ENCODE measurements around the gene CDK5RAP3. TPM values are rescaled to one million over a fixed set of nuclear protein-coding genes. Genes with fewer than 3 reads are reported as not detected.
A peak's percentile ranks its signal among the peaks of the same experiment; 100 is the strongest.

The CDK5RAP3 gene
- total and polyA plus RNA-seq, 2 of the 13 experiments (the other 11 are each of a cell fraction or from before 2014, with no cell fraction given), result 128 to 154 TPM

DNA sequence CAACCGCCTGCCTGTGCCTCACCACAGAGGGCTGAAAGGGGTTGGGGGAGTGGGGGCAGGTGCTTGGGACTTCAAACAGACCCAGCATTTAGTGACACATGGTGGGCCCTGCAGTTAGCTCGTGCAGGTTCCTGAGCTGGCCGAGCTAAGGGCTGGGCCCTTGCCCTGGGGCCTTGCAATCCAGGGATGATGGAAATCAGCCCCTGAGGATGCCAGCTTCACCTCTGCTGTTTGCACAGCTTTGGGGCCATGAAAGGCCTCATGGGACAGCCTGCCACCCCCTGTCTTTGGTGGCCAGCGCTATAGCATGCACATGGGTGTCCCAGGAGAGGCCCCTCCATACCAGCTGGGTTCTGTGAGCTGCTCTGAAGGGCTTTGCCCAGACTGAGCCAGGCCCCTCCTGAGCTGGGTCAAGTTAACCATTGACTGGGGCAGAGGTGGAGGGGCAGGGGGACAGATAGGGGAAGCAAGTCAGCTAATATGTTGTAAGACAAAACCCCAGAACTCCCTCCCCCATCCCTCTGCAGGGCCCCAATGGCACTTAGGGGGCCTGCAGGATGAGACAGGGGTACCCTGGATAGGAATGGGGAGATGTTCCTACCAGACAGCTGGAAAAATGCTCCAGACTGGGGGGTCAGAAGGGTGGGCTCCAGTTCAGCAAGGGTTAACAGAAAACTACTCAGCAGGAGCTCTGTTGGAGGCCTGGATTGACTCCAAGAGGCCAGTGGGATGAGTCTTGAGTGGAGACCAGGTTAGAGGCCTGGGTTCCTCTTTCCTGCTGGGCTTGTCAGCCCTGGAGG is 13.9 kb upstream of the CDK5RAP3 start (continued):
- TF ChIP-seq, protein P1, sequence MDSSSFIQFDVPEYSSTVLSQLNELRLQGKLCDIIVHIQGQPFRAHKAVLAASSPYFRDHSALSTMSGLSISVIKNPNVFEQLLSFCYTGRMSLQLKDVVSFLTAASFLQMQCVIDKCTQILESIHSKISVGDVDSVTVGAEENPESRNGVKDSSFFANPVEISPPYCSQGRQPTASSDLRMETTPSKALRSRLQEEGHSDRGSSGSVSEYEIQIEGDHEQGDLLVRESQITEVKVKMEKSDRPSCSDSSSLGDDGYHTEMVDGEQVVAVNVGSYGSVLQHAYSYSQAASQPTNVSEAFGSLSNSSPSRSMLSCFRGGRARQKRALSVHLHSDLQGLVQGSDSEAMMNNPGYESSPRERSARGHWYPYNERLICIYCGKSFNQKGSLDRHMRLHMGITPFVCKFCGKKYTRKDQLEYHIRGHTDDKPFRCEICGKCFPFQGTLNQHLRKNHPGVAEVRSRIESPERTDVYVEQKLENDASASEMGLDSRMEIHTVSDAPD (CRISPR knock-in tag; IDR thresholded peaks at IDR 0.05), result no peak
- TF ChIP-seq SRSF1 (optimal IDR thresholded peaks at IDR 0.05; ENCODE audit: low read depth, low read length), result no peak
- TF ChIP-seq ZNF160 (CRISPR knock-in tag; IDR thresholded peaks at IDR 0.05), result no peak
- TF ChIP-seq HOXD1 (CRISPR knock-in tag; IDR thresholded peaks at IDR 0.05), result no peak
- TF ChIP-seq EP300 (IDR thresholded peaks at IDR 0.05; ENCODE audit: low read depth in 2 of 2, low read length in 2 of 2), result no peak
- TF ChIP-seq EP300 (CRISPR knock-in tag; IDR thresholded peaks at IDR 0.05; ENCODE audit: borderline replicate concordance), result no peak
- TF ChIP-seq HMG20B (CRISPR knock-in tag; conservative IDR thresholded peaks at IDR 0.05), result no peak; the same call in 1 of the 2 replicates
- no peak for TF ChIP-seq ZSCAN31 (CRISPR knock-in tag; IDR thresholded peaks at IDR 0.05; ENCODE audit: low read depth)
- TF ChIP-seq SRY (CRISPR knock-in tag; IDR thresholded peaks at IDR 0.05), result no peak
- TF ChIP-seq SRF (IDR thresholded peaks at IDR 0.05; ENCODE audit: low read depth, low read length), result no peak
- TF ChIP-seq MLLT10 (CRISPR knock-in tag; IDR thresholded peaks at IDR 0.05), result no peak
- TF ChIP-seq, protein P2, sequence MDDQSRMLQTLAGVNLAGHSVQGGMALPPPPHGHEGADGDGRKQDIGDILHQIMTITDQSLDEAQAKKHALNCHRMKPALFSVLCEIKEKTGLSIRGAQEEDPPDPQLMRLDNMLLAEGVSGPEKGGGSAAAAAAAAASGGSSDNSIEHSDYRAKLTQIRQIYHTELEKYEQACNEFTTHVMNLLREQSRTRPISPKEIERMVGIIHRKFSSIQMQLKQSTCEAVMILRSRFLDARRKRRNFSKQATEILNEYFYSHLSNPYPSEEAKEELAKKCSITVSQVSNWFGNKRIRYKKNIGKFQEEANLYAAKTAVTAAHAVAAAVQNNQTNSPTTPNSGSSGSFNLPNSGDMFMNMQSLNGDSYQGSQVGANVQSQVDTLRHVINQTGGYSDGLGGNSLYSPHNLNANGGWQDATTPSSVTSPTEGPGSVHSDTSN (CRISPR knock-in tag; IDR thresholded peaks at IDR 0.05; ENCODE audit: borderline replicate concordance), result no peak
- no peak for TF ChIP-seq GTF3A (CRISPR knock-in tag; conservative IDR thresholded peaks at IDR 0.05)
- no peak for TF ChIP-seq ZKSCAN1 (IDR thresholded peaks at IDR 0.05; ENCODE audit: low read length)
- no peak for TF ChIP-seq PHB2 (IDR thresholded peaks at IDR 0.05; ENCODE audit: partially characterized antibody)
- TF ChIP-seq ARNTL (CRISPR knock-in tag; IDR thresholded peaks at IDR 0.05), result no peak
- TF ChIP-seq, protein P3, sequence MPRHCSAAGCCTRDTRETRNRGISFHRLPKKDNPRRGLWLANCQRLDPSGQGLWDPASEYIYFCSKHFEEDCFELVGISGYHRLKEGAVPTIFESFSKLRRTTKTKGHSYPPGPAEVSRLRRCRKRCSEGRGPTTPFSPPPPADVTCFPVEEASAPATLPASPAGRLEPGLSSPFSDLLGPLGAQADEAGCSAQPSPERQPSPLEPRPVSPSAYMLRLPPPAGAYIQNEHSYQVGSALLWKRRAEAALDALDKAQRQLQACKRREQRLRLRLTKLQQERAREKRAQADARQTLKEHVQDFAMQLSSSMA (CRISPR knock-in tag; IDR thresholded peaks at IDR 0.05), result peak; percentile 67; the same call in 1 of the 2 replicates
- TF ChIP-seq NFE2L2 (IDR thresholded peaks at IDR 0.05; ENCODE audit: low read length), result no peak
- TF ChIP-seq ZNF772 (CRISPR knock-in tag; IDR thresholded peaks at IDR 0.05), result no peak; the same call in 1 of the 2 replicates
- TF ChIP-seq, protein P4, sequence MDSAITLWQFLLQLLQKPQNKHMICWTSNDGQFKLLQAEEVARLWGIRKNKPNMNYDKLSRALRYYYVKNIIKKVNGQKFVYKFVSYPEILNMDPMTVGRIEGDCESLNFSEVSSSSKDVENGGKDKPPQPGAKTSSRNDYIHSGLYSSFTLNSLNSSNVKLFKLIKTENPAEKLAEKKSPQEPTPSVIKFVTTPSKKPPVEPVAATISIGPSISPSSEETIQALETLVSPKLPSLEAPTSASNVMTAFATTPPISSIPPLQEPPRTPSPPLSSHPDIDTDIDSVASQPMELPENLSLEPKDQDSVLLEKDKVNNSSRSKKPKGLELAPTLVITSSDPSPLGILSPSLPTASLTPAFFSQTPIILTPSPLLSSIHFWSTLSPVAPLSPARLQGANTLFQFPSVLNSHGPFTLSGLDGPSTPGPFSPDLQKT (CRISPR knock-in tag; IDR thresholded peaks at IDR 0.05; ENCODE audit: borderline replicate concordance), result no peak
- no peak for TF ChIP-seq HES4 (CRISPR knock-in tag; IDR thresholded peaks at IDR 0.05; ENCODE audit: borderline replicate concordance)
- TF ChIP-seq KAT8 (CRISPR knock-in tag; IDR thresholded peaks at IDR 0.05), result no peak
- no peak for TF ChIP-seq TRIM24 (CRISPR knock-in tag; IDR thresholded peaks at IDR 0.05)
- no peak for TF ChIP-seq ZNF224 (CRISPR knock-in tag; IDR thresholded peaks at IDR 0.05)
- TF ChIP-seq TCF12 (IDR thresholded peaks at IDR 0.05), result no peak
- no peak for TF ChIP-seq TCF12 (CRISPR knock-in tag; IDR thresholded peaks at IDR 0.05)
- TF ChIP-seq SALL1 (CRISPR knock-in tag; IDR thresholded peaks at IDR 0.05), result 0 out of 2 replicates have a peak, but pooled peaks have one; percentile 40
